ENCODE measurements around the gene ABCC11.

Gene ABCC11

DNA sequence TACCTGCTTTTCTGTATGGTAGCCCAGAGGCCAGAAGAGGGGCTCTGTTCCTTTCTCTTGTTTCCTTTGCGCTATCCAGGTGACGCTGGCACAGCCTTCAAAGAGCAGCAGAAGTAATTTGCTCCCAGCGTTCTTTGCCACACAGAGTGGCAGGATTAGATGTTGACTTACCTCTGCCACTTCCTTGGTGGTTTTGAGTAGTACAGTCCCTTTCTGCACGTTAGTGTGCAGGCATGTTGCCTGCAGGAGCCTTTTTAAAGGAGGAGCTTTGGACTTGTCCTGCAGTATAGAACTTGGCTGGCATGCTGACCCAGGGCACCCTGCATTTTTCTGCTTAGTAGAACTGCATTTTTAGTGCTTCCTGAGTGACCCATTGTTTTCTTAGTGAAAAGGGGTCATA is at the start of gene ABCC11:
Gene ABCC11 (minus strand): TSS at position 229 of the 400 bp plus-strand sequence. CDS start 15,618 bp downstream, outside the sequence.
- no peaks in the 10 kb centered on the region for H3K9me3 ChIP-seq (ENCODE audit: control insufficient read depth, insufficient read depth, low read length)
- peaks cover 13% of the 10 kb centered on the region for H3K4me1 ChIP-seq (ENCODE audit: insufficient read depth, low read length)
- H3K36me3 ChIP-seq (ENCODE audit: insufficient read depth, low read length), result no peaks in the 10 kb centered on the region
- H3K9ac ChIP-seq (ENCODE audit: low read depth, low read length), result no peak within 1 kb of the TSS

DNA sequence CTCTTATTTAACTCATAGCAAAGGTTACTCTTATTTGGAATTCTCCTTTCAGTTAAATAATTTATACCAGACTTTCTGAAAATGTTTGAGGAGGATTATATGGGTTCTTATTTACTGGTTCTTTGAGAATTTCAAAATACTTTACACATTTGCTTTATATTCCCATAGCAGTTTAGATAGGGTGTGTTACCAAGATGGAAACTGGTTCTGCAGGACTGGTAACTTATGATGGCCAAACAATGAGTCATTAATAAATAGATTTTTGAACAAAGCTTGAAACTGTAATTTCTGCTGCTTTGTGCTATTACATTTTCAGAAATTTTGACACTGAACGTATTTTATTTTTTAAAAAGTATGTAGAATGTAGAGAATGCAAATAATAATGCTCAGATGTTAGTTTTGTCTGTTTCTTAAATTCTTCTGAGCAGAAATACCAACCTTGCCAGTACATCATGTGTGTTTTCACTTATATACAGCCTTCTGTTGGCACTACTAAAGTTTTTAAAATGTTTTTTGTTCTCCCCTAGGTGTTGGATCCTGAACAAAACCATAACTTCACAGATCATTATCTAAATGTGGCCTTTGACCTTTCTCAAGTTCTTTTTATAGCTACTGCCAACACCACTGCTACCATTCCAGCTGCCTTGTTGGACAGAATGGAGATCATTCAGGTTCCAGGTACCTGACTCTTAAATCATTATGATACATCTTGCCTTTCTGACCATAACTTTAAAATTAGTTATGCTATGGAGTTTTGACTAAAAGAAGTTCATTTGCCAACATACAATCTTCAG is 48.3 kb upstream of the ABCC11 start:
- peaks cover 11% of the 10 kb centered on the region; the same call in 1 of the 2 replicates for H3K36me3 ChIP-seq (ENCODE audit: insufficient read depth, low read length)
- H3K9me3 ChIP-seq (ENCODE audit: control insufficient read depth, insufficient read depth, low read length), result no peaks in the 10 kb centered on the region
- H3K4me1 ChIP-seq (ENCODE audit: insufficient read depth, low read length), result peaks cover 6% of the 10 kb centered on the region; the same call in 1 of the 2 replicates
- no peak overlapping the region for H3K9ac ChIP-seq (ENCODE audit: low read depth, low read length)

DNA sequence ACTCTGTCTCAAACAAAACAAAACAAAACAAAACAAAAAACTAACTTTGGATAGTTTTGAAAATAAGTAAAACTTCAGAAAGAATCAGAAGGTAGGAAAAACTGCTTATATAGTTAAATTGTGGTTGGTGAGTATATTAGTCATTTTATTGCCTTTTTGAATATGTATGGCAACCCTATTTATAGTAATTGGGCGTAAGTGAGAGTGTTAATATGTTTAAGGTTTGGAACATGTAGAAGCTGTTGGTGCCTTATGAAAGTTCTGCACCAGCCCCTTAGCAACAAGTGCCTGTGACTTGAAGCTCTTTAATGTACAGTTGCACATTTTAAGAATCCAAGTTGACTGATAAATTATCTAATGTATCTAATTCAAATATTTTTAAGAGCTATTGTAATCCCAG is 47.4 kb upstream of the ABCC11 start:
- H3K9ac ChIP-seq (ENCODE audit: low read depth, low read length), result no peak overlapping the region
- peaks cover 6% of the 10 kb centered on the region; the same call in 1 of the 2 replicates for H3K4me1 ChIP-seq (ENCODE audit: insufficient read depth, low read length)
- H3K9me3 ChIP-seq (ENCODE audit: control insufficient read depth, insufficient read depth, low read length), result no peaks in the 10 kb centered on the region
- H3K36me3 ChIP-seq (ENCODE audit: insufficient read depth, low read length), result peaks cover 9% of the 10 kb centered on the region; the same call in 1 of the 2 replicates

DNA sequence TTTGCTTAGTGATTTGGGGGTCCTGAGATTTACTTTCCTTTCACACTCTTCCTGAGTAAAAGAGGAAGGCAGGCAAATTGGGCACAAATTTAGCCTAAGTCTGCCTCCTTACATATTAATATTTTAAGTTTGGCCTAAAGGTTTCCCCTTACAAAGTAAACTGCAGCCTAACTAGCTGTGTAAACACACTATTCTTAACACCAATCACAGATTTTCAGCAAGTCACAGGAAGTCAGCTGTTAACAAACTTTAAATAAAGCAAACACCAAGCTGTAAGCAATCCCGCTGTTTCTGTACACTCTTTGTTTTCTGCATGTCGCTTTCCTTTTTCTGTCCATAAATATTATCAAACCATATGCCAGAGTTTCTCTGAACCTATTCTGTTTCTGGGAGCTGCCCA is 45.1 kb upstream of the ABCC11 start:
- peaks cover 6% of the 10 kb centered on the region; the same call in 1 of the 2 replicates for H3K36me3 ChIP-seq (ENCODE audit: insufficient read depth, low read length)
- peaks cover 6% of the 10 kb centered on the region; the same call in 1 of the 2 replicates for H3K4me1 ChIP-seq (ENCODE audit: insufficient read depth, low read length)
- peaks cover 4% of the 10 kb centered on the region for H3K9me3 ChIP-seq (ENCODE audit: control insufficient read depth, insufficient read depth, low read length)
- H3K9ac ChIP-seq (ENCODE audit: low read depth, low read length), result no peak overlapping the region

DNA sequence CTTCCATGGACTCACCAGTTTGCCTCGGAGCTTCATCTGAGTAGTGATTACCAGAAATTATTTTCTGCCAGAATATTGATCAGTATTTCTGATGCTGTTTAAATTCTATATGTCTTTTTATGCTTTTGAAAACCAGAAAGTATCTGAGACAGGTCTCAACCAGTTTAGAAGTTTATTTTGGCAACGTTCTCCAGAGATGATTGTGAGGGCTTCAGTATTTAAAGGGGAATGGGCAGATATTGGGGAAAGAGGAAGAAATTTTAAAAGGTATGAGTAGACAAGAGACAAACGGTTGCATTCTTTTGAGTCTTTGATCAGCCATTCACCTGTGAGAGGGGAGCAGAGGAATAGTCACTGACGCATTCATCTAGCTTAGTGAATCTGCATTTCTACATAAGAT is 44.4 kb upstream of the ABCC11 start:
- H3K36me3 ChIP-seq (ENCODE audit: insufficient read depth, low read length), result peaks cover 6% of the 10 kb centered on the region; the same call in 1 of the 2 replicates
- H3K4me1 ChIP-seq (ENCODE audit: insufficient read depth, low read length), result peaks cover 6% of the 10 kb centered on the region; the same call in 1 of the 2 replicates
- peaks cover 9% of the 10 kb centered on the region for H3K9me3 ChIP-seq (ENCODE audit: control insufficient read depth, insufficient read depth, low read length)
- no peak overlapping the region for H3K9ac ChIP-seq (ENCODE audit: low read depth, low read length)

DNA sequence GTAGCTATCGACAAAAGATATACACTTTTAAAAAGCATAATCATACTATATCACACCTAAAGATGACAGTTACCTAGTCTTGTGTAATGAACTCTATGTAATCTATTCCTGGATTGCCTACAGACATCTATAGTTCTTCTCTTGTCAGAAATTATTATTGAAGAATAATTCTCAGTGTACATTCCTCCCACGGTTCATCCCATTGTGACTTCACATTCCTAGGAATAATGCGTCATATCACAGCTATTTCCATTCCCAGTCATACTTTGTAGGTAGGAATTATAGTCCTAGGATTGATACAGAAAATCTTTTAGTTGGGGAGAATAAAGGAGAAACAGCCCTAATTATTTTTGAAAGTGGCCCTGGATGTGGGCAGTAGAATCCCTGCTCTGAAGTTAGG is 44.0 kb upstream of the ABCC11 start:
- Histone ChIP-seq H3K9ac (ENCODE audit: low read depth, low read length) (no peak overlapping the region), H3K36me3 (ENCODE audit: insufficient read depth, low read length) (peaks cover 6% of the 10 kb centered on the region; the same call in 1 of the 2 replicates), H3K4me1 (ENCODE audit: insufficient read depth, low read length) (peaks cover 6% of the 10 kb centered on the region; the same call in 1 of the 2 replicates), H3K9me3 (ENCODE audit: control insufficient read depth, insufficient read depth, low read length) (peaks cover 9% of the 10 kb centered on the region)

DNA sequence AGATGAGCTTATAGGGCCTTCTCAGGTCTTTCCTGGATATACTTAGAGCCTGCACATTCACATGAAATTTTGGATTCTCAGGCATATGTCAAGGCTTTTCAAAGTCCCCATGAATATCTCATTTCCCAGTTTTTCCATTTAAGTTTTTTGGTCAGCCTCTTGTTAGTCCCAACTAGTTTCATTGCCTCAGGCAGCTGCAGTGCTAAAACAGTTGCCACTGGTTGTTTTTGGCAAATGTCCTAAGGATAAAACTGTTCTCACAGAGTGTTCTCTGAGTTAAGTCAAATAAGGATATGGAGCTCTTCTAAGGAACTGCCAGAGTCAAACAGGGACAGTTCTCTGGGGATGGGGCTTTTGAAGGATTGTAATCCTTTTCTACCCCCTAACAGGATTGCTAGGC is 39.9 kb upstream of the ABCC11 start:
- peaks cover 9% of the 10 kb centered on the region for H3K9me3 ChIP-seq (ENCODE audit: control insufficient read depth, insufficient read depth, low read length)
- H3K9ac ChIP-seq (ENCODE audit: low read depth, low read length), result no peak overlapping the region
- H3K36me3 ChIP-seq (ENCODE audit: insufficient read depth, low read length), result no peaks in the 10 kb centered on the region
- H3K4me1 ChIP-seq (ENCODE audit: insufficient read depth, low read length), result peaks cover 6% of the 10 kb centered on the region; the same call in 1 of the 2 replicates

DNA sequence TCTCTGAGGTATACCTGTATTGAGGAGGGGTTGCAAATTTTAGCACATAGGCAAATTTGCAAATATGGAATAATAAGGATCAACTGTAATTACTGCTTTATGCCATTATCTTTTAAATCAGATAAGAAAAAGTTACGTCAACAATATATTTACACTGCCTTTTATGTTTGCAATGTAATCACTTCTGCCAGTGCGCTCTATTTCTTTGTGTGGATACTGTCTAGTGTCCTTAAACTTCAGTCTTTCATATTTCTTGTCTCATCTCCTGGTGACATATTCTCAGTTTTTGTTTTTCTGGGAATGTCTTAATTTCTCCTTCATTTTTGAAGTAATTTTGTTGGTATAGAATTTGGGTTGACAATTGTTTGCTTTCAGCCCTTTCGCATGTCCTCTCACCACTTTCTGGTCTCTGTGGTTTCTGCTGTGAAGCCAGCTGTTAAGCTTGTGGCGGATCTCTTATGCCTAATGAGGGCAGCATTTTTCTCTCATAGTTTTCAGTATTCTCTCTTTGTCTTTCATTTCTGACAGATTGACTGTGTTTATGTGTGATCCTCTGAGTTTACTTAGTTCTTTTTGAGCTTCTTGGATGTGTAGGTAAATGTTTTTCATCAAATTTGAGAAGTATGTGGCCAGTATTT is 37.6 kb upstream of the ABCC11 start:
- H3K36me3 ChIP-seq (ENCODE audit: insufficient read depth, low read length), result no peaks in the 10 kb centered on the region
- no peaks in the 10 kb centered on the region for H3K4me1 ChIP-seq (ENCODE audit: insufficient read depth, low read length)
- no peak overlapping the region for H3K9ac ChIP-seq (ENCODE audit: low read depth, low read length)
- H3K9me3 ChIP-seq (ENCODE audit: control insufficient read depth, insufficient read depth, low read length), result peaks cover 9% of the 10 kb centered on the region

DNA sequence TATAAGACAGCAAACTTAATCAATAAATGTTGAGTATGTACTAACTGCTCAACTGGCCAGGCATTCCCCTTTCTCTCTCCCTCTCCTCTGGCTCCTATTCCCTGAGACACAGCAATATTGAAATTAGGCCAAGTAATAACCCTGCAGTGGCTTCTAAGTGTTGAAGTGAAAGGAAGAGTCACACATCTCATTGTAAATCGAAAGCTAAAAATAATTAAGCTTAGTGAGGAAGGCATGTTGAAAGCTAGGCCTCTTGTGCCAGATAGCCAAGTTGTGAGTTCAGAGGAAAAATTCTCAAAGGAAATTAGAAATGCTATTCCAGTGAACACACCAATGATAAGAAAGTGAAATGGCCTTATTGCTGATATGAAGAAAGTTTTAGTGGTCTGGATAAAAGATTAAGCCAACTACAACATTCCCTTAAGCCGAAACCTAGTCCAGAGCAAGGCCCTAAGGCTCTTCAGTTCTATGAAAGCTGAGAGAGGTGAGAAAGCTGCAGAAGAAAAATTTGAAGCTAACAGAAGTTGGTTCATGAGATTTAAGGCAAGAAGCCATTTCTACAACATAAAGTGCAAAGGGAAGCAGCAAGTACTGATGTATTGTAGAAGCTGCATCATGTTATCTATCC is 35.4 kb upstream of the ABCC11 start:
- no peak overlapping the region for H3K9ac ChIP-seq (ENCODE audit: low read depth, low read length)
- no peaks in the 10 kb centered on the region for H3K4me1 ChIP-seq (ENCODE audit: insufficient read depth, low read length)
- no peaks in the 10 kb centered on the region for H3K36me3 ChIP-seq (ENCODE audit: insufficient read depth, low read length)
- peaks cover 7% of the 10 kb centered on the region for H3K9me3 ChIP-seq (ENCODE audit: control insufficient read depth, insufficient read depth, low read length)

DNA sequence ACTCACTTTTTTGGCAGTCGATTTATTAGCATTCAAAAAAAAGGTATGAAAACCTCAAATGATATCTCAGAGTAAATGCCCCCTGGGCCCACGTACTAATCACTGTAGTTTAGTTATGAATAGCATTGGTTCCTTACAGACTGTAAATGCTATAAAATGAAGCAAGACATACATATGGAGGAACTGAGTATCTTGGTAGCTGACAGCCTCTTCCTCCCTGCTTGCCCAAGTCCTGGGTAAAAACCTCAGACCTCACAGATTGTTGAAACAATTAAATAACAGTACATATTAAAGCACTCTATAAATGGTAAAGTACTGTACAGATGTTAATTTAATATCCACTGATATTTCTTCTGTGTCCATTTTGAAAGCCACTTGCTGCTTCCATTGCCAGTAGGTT is 33.2 kb upstream of the ABCC11 start:
- H3K36me3 ChIP-seq (ENCODE audit: insufficient read depth, low read length), result peaks cover 3% of the 10 kb centered on the region; the same call in 1 of the 2 replicates

DNA sequence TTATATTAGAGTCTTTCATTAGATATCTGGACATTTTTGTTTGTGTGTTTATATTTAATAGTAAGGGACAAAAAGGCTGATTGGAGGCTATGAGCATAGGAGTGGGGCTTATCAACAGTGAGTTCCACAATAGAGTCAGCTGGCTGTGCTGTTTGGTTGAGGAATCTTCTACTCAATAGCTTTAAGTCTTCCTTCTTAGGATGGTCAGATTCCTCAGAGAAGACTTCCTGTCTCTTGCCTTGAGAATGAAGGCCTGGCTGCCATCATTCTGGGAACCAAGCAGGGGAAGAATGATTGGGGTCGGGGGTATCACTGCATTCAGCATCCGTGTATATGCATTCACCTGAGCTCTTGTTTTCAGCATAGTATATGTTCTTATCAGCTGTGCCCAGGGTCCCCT is 31.9 kb upstream of the ABCC11 start:
- peaks cover 3% of the 10 kb centered on the region; the same call in 1 of the 2 replicates for H3K36me3 ChIP-seq (ENCODE audit: insufficient read depth, low read length)
- no peaks in the 10 kb centered on the region for H3K9me3 ChIP-seq (ENCODE audit: control insufficient read depth, insufficient read depth, low read length)
- peaks cover 8% of the 10 kb centered on the region for H3K4me1 ChIP-seq (ENCODE audit: insufficient read depth, low read length)
- no peak overlapping the region for H3K9ac ChIP-seq (ENCODE audit: low read depth, low read length)

More for the DNA sequence above, 33.2 kb upstream of the ABCC11 start:
- H3K9me3 ChIP-seq (ENCODE audit: control insufficient read depth, insufficient read depth, low read length), result no peaks in the 10 kb centered on the region
- H3K4me1 ChIP-seq (ENCODE audit: insufficient read depth, low read length), result peaks cover 8% of the 10 kb centered on the region
- no peak overlapping the region for H3K9ac ChIP-seq (ENCODE audit: low read depth, low read length)

DNA sequence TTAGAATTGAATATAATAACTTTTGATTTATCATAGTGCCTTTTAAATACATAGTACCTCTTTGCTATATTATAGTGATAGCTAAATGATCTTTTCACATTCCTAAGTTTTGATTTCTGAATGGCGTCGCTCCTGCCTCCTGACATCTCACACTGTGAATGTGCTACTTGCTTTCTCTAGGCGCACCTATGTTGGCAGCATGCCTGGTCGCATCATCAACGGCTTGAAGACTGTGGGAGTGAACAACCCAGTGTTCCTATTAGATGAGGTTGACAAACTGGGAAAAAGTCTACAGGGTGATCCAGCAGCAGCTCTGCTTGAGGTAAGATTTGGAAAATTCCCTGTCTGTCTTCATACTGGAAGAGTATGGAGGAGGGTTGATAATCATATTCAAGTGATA is 29.8 kb upstream of the ABCC11 start:
- Histone ChIP-seq H3K9ac (ENCODE audit: low read depth, low read length) (no peak overlapping the region), H3K9me3 (ENCODE audit: control insufficient read depth, insufficient read depth, low read length) (no peaks in the 10 kb centered on the region), H3K36me3 (ENCODE audit: insufficient read depth, low read length) (peaks cover 3% of the 10 kb centered on the region; the same call in 1 of the 2 replicates), H3K4me1 (ENCODE audit: insufficient read depth, low read length) (peaks cover 8% of the 10 kb centered on the region)

DNA sequence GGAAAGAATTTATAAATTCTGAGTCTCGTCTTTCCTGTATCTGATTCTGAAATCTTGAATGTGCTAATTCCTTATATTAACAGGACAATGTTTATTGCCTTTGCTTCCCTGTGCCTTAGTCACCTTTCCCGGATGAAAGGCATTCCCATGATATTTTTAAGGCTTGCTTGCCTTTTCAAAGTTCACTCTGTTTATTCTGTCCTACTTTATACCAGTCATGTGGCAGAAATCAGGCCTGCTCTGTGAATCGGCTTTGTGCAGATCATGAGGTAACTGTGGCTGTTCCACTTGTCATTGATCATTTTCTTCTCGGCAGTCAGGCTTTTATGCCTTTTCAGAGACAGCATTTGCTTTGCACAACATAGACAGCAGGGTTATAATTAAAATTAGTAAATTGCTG is 28.8 kb upstream of the ABCC11 start:
- Histone ChIP-seq H3K36me3 (ENCODE audit: insufficient read depth, low read length) (peaks cover 3% of the 10 kb centered on the region; the same call in 1 of the 2 replicates), H3K9ac (ENCODE audit: low read depth, low read length) (no peak overlapping the region), H3K4me1 (ENCODE audit: insufficient read depth, low read length) (peaks cover 8% of the 10 kb centered on the region), H3K9me3 (ENCODE audit: control insufficient read depth, insufficient read depth, low read length) (no peaks in the 10 kb centered on the region)

DNA sequence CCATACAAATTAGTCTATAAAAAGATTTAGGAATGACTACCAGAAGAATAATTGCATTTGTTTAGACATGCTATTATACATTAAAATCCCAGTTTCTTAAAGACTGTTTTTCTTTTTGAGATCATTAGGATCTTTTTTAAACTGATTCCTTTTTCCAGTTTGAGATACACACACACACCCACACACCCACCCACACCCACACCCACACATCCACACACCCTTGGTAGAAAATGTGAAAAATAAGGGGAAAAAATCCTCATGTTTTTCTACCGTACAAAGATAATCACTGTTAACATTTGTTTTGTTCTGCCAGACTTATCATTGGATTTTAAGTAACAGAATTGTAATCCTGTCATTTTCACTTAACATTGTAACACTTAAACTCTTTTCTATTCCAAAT is 27.1 kb upstream of the ABCC11 start:
- Histone ChIP-seq H3K9ac (ENCODE audit: low read depth, low read length) (no peak overlapping the region), H3K4me1 (ENCODE audit: insufficient read depth, low read length) (peaks cover 8% of the 10 kb centered on the region), H3K9me3 (ENCODE audit: control insufficient read depth, insufficient read depth, low read length) (no peaks in the 10 kb centered on the region), H3K36me3 (ENCODE audit: insufficient read depth, low read length) (peaks cover 3% of the 10 kb centered on the region; the same call in 1 of the 2 replicates)
